HCEC 1CT (cell line): ENCODE results near the gene SERPINE2.

Experiments
- DNase-seq: peaks from one replicate; pipeline ENCODE4 v3.0.0-alpha.2; 2017

SERPINE2 gene

GRCh38 chr2:224042191-224042696, 3.2 kb upstream of the SERPINE2 start:
- no peak for DNase-seq

DNA sequence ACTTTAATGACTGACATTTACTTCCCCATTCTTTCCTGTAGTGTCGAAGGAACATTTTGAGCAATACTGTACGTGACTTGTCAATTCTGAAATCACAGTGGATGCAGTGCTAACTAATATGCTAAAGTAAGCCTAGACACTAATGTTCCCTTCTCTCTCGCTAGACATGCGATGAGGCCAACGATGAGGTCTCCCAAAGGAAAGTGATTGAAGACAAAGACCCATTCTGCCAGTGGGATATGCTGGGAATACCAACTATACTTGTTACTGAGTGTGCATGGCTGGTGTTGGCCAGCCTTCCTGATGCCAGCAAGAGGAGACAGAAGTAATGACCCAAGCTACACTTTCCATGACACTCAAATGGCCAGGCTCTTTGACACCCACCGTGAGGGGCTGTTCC, 2.5 kb upstream of the SERPINE2 start:
- no peak for DNase-seq

DNA sequence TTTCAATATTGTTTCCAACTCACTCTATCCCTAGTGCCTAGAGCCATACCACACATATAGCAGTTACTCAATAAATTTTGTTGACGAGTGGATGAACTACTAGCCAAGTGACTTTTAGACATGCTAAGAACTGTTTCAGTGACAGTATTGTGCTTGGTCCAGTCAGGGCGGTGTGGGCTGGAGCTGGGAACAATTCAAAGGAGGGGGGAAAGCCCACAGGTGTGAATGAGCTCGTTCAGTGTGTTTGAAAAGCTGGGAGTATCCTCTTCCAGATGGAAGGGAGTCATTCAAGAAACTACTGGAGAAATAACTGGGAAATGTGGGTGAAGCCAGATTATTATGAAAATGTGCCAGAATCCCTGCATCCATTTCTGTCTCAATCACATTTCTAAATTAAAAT, 1.7 kb upstream of the SERPINE2 start:
- no peak for DNase-seq

GRCh38 chr2:224039770-224040440, 819 bp upstream of the SERPINE2 start:
- DNase-seq: no peak

GRCh38 chr2:224038830-224039079, 331 bp downstream of the SERPINE2 start:
- DNase-seq: no peak

DNA sequence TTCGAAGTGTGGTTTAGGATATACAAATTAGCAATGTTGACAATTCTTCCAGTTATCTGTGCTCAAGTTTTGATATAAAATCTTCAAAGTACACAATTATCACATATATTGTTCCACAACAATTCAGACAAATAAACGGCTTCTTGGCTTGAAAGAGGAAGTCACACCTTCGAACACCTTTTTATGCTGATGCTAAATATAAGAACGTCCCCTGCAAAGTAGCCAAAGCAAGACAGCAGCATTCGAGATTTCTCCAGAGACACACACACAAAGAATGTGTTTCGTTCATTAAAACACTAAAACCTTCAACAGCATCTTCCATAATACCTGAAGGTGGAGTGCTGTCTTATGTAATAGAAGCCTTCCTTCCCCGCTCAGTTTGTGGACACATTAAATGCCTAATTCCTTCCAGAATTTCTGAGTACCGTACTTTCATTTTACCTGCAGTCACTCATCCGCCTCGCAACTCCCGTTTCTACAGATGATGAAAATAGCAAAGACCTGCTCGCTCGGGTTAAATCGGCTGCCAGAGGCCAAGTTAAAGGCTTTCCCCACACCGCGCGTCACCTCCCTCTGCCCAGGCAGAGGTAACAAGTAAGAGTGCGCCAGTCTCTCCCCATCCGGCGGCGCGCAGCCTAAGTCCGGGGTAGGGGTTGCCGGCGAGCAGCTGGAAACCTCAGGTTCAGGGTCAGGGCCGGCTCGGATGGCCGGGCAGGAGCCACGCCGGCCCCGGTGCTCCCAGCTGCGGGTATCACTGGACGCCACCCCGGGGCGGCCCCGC, 847 bp downstream of the SERPINE2 start:
- peak; percentile 30 for DNase-seq

DNA sequence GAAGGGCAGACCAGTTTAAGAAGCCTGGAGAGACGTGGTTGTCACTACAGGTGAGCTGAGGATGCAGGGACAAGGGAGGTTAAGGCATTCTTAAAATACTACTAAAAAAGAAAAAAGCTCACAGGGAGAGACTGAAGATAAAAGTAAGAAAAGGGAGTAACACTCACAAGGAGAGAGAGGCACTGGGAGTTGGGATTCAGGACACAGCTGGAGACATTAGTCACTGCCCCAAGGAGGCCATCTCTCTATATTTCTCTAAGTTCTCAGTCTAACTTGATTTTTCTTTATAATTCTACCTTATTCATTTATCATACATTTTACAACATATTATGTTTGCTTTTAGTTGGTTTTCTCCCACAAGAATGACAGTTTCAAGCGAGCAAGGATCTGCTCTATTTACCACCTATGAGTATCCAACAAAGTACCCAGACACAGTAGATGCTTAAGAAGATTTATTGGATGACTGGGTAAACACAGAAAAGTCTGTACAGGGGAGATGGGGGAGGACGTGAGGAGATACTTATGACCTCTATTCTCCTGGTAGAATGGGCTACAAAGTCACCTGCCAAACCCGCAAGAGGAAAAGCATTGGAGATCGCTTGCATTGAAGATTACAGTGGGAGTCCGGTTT, 2.2 kb downstream of the SERPINE2 start:
- peak; percentile 12 for DNase-seq

DNA sequence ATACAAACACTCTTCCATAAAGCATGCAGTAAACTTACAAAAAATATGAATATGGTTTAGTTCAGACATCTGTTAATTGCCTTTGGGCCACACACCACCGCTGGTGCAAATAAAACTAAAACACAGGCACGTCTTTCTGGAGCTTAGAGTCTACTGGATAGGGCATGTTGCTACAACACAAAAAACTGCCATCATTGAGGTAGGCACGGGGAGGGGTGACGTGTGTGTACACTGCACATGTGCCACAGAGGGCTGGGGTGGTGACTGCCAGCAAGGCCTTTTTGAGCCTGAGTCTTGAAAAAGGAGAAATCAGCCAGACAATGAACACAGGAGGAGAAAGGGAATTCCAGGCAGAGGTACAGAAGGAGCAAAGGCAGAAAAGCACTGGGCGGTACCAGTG, 5.1 kb downstream of the SERPINE2 start:
- no peak for DNase-seq

GRCh38 chr2:224033601-224034000, 5.5 kb downstream of the SERPINE2 start:
- DNase-seq: no peak

DNA sequence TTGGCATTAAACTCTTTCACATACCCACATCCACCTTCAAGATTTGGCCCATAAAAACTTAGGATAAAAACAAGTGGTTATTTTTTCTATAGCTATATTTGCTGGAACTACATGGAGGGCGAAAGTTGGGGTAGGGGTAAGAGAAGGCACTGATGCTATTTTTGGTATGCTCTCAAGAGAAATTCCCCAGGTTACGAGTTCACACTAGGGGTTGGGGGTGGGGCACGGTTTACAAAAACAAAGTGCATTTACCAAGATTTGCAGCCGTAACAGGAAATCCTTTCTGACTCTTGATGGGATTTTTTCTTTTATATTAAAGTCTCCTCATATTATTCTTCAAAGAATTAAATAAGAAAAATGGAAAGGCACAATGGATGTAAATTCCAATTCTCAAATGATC, 6.8 kb downstream of the SERPINE2 start:
- no peak for DNase-seq

DNA sequence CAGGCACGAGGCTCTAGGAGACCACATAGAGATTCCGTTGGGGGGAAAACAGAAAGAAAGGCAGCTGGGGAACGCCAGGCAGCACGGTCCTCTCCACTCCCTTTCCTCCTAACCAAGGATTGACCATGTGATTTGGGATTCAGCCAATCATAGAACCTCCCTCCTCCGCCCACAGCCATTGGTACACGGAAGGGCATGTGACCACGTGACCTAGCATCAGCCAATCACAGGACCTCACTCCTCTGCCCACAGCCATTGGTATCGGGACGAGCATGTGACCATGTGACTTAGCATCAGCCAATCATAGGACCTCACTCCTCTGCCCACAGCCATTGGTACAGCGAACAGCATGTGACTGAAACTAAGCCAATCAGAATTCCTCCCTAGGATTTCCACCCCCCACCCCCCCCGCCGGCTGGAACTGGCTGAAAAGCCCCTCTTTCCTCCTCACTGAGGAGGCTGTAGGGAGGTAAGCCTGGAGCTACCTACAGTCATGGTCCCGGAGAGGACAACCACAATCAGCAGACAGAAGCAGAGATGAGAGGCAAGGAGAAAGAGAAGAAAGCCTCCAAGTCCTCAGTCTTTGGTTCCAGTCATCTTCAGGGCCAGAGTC, 7.6 kb downstream of the SERPINE2 start:
- DNase-seq: no peak

DNA sequence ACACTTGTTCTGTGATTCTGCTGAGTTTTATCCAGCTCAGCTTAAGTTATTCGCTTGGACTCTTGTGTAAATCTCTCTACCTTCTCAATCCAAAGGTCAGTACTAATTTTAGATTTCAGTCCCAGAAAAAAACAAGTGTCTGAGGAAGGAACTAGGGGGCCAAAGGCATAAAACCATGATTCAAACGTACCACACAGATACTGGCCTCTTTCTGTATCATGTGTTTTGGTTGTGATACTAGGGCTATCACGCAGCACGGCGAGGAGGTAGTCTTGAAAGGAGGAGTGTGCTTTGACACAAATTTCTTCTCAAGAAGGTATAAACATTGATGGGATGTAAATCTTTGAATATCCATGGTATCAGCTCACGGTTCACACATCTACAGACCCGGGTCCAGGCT, 8.3 kb downstream of the SERPINE2 start:
- no peak for DNase-seq

GRCh38 chr2:224029876-224030275, 9.2 kb downstream of the SERPINE2 start:
- DNase-seq: no peak

DNA sequence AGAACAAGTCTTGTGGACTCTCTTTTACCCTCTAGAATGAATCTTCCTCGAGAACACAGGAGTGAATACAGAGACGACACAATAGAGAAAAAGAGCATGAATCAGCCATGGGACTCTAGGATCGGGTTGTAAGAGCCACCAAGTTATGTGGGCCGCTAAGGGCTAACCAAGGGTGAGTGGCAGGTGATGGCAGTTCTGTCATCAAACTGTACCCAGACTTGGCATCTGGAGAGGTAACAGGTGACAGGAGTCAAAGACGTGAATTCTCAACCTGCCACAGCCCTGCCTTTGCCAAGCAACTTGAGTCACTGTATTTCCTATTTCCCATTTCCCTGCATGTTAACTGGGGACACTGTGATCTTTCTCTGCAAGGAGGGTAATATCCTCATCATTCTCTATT, 11.2 kb downstream of the SERPINE2 start:
- DNase-seq: no peak

GRCh38 chr2:224027070-224027469, 12.0 kb downstream of the SERPINE2 start:
- DNase-seq: no peak

DNA sequence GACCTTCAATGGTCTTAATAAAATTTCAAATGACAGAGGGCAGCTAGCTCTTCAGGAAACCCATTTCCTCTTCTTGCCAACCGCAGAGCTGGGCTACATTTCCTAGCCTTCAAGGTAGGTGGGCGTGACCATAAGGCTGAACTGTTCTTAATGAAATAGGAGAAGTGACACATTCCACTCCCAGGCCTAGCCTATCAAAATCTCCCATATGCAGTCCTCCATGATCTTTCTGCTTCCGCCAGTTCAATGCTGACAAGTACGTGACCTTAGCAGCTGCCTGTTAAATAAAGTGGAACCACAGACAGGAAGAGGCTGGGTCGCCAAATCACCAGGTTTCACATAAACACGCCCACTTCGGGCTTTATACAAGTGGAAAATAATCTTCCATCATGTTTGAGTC, 13.2 kb downstream of the SERPINE2 start:
- DNase-seq: no peak

GRCh38 chr2:224024270-224024669, 14.8 kb downstream of the SERPINE2 start:
- no peak for DNase-seq

DNA sequence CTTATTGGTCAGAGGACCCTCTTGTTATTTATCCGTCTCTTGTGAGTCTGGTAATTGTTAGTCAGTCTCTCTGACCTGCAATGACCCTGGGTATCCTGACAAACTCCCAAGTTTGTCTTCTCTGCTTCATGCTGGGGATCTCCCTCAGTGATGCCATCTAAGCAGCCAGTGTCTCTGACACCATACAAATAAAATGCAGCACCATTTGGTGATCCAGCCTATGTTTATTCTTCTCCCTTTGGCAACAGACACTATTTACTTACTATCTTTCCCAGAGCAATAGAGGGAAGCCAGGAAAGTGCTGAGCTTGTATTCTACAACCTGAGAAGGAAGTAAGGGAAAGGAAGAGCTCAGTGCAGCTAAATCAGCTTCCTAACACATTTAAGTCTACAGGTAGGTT, 15.9 kb downstream of the SERPINE2 start:
- peak; percentile 60 for DNase-seq

- no peak for DNase-seq
These were observed 16.6 kb downstream of the SERPINE2 start for GRCh38 chr2:224022486-224022885.

GRCh38 chr2:224020523-224020922, 18.6 kb downstream of the SERPINE2 start:
- no peak for DNase-seq

GRCh38 chr2:224017957-224018356, 21.1 kb downstream of the SERPINE2 start:
- DNase-seq: no peak

- DNase-seq: no peak
These were observed 22.1 kb downstream of the SERPINE2 start for GRCh38 chr2:224016963-224017362.

- no peak for DNase-seq
These were observed 24.8 kb downstream of the SERPINE2 start for GRCh38 chr2:224014336-224014735.

GRCh38 chr2:224011837-224012236, 27.2 kb downstream of the SERPINE2 start:
- no peak for DNase-seq
